ENCODE results near the gene PRR14L. TPM values are rescaled to one million over a fixed set of nuclear protein-coding genes. Genes with fewer than 3 reads are reported as not detected.
A peak's percentile ranks its signal among the peaks of the same experiment; 100 is the strongest.
"Not testable (repeated sequence)": the region's sequence is repeated elsewhere in the genome, so short reads cannot be mapped to it uniquely, and the experiment has no call there.

PRR14L gene
- 10 to 100 TPM; 14.6 to 21.6 (median 18.5) TPM for total RNA-seq

DNA sequence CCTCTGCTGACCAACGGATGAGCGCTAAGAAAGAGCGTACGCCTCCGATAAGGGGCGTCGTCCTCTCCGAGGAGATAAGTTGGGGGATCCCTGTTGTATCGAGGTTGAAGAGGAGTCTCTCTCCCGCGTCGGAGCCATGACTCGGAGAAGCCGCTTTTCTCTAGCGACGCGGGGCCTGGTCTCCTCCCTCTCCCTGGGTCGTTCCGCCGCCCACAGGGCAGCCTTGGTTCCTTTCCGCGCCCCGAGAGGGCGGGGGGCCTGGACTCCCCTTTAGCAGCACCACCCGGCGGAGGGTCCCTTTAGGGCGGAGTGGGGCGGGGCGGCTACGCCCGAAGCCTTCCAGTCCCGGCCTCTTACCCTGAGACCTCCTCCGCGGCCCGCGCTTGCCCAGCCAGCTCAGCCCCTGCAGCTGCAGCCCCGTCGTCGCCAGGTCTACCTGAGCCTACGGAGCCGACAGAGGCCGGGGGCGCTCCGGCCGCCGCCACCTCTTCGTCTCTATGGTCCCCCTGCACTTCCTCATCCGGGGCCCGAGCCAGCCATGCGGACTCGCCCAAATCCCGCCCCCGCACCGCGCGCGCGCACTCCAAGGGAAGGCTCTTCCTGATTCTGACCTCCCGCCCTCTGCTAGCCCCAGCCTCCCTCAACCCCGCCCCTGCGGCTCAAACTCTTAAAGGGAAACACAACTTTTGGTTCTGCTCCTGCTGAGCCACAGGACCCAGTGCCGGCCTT, at the start of gene PRR14L:
PRR14L (minus strand) TSS at position 497 of the 729 bp plus-strand sequence. CDS start 11,272 bp downstream, outside the sequence.
- TF ChIP-seq POLR2AphosphoS5 (IDR thresholded peaks at IDR 0.05) (peak; percentile 92 to 95), EP300 (IDR thresholded peaks at IDR 0.05) (no peak), POLR2A (IDR thresholded peaks at IDR 0.05; ENCODE audit: low read depth) (peak; percentile 60)
- TF ChIP-seq, protein P1, sequence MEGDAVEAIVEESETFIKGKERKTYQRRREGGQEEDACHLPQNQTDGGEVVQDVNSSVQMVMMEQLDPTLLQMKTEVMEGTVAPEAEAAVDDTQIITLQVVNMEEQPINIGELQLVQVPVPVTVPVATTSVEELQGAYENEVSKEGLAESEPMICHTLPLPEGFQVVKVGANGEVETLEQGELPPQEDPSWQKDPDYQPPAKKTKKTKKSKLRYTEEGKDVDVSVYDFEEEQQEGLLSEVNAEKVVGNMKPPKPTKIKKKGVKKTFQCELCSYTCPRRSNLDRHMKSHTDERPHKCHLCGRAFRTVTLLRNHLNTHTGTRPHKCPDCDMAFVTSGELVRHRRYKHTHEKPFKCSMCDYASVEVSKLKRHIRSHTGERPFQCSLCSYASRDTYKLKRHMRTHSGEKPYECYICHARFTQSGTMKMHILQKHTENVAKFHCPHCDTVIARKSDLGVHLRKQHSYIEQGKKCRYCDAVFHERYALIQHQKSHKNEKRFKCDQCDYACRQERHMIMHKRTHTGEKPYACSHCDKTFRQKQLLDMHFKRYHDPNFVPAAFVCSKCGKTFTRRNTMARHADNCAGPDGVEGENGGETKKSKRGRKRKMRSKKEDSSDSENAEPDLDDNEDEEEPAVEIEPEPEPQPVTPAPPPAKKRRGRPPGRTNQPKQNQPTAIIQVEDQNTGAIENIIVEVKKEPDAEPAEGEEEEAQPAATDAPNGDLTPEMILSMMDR (IDR thresholded peaks at IDR 0.05), result peak in 2 of 3 experiments; percentile 20 to 27
- intact Hi-C loops (cut with DNase I), result loop anchor here (5.0 to 10.0 kb wide), 3 partner anchors 67 to 195 kb away; partner anchors contain the start of gene YWHAH
- Histone ChIP-seq H3K27me3 (no peaks in the 10 kb centered on the region), H3K4me3 (peak within 1 kb of the TSS; percentile 90 to 100 (median 100)), H3K4me1 (peaks cover 42 to 58% (median 52%) of the 10 kb centered on the region in 4 donors), H3K9me3 (no peaks in the 10 kb centered on the region), H3K27ac (replicated peaks in 1 of 4) (peak within 1 kb of the TSS; percentile 86 to 91 (median 88)), H3K36me3 (peaks cover 0 to 13% (median 6%) of the 10 kb centered on the region in 4 donors)
- WGBS, result 0% methylated on average over 17 of the region's 62 CpGs
- peak; percentile 99 for DNase-seq (ENCODE audit: extremely low spot score)

DNA sequence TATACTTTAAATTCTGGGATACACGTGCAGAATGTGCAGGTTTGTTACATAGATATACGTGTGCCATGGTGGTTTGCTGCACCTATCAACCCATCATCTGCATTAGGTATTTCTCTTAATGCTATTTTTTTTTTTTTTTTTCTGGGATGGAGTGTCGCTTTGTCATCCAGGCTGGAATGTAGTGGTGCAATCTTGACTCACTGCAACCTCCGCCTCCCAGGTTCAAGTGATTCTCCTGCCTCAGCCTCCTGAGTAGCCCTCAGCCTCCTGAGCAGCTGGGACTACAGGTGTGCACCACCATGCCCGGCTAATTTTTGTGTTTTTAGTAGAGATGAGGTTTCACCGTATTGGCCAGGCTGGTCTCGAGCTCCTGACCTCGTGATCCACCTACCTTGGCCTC, 49.4 kb upstream of the PRR14L start:
- H3K4me3 ChIP-seq; DNase-seq (ENCODE audit: extremely low spot score); intact Hi-C loops (cut with DNase I); H3K4me1 ChIP-seq; H3K27ac ChIP-seq (replicated peaks in 1 of 4); H3K9me3 ChIP-seq; H3K27me3 ChIP-seq: not testable (repeated sequence)
- 83% methylated on average over 8 of the region's 8 CpGs for WGBS
- peaks cover 66 to 99% (median 92%) of the 10 kb centered on the region in 4 donors for H3K36me3 ChIP-seq

DNA sequence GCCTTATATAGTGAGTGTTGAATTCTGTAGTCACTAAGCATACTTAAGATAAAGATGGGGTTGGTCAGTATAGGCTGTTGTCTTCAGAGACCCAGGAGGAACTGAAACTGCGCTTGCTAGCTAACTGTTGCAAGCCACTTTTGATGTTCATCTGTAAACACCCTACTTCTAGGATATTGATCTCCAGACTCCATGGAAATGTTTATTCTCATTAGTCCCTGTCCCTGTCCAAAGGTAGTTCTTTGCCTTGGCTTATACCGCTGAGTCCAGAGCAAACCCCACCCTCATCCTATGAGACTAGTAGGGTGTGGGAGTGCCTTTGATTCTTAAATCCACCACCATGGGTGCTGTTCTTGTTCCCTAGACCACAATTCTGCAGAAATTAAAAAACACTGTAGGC, 40.3 kb upstream of the PRR14L start:
- H3K27me3 ChIP-seq, result no peaks in the 10 kb centered on the region
- WGBS, result 96% methylated on average over 2 of the region's 2 CpGs
- H3K4me1 ChIP-seq, result no peaks in the 10 kb centered on the region
- TF ChIP-seq EP300 (IDR thresholded peaks at IDR 0.05), result no peak
- TF ChIP-seq, protein P1 (IDR thresholded peaks at IDR 0.05), result no peak
- no peak for TF ChIP-seq POLR2A (IDR thresholded peaks at IDR 0.05; ENCODE audit: low read depth)
- TF ChIP-seq POLR2AphosphoS5 (IDR thresholded peaks at IDR 0.05), result no peak
- intact Hi-C loops (cut with DNase I), result no loop called here
- no peak overlapping the region for H3K4me3 ChIP-seq
- no peaks in the 10 kb centered on the region for H3K9me3 ChIP-seq
- no peak overlapping the region for H3K27ac ChIP-seq (replicated peaks in 1 of 4)
- peaks cover 12 to 72% (median 31%) of the 10 kb centered on the region in 4 donors for H3K36me3 ChIP-seq
- DNase-seq (ENCODE audit: extremely low spot score), result no peak

DNA sequence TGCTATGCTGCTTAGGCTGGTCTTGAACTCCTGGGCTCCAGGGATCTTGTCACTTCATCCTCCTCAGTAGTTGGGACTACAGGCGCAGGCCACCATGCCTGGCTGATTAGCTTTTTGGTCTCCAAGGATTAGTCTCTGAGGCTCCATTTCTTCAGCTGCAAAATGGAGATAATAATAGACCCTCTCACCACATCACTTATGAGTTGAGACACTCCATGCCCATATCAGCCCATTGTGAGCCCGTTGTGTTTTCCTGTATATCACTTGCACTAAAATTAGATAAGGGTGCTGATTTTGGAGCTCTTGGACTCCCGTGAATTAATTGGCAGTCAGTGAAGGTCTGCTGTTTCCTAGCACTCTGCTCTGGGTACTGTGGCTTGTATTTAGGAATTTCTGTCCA, 39.9 kb upstream of the PRR14L start:
- Histone ChIP-seq H3K9me3 (no peaks in the 10 kb centered on the region), H3K4me1 (no peaks in the 10 kb centered on the region), H3K27me3 (no peaks in the 10 kb centered on the region), H3K4me3 (no peak overlapping the region), H3K36me3 (peaks cover 15 to 73% (median 32%) of the 10 kb centered on the region in 4 donors), H3K27ac (replicated peaks in 1 of 4) (no peak overlapping the region)
- TF ChIP-seq POLR2AphosphoS5 (IDR thresholded peaks at IDR 0.05) (no peak), POLR2A (IDR thresholded peaks at IDR 0.05; ENCODE audit: low read depth) (no peak), EP300 (IDR thresholded peaks at IDR 0.05) (no peak)
- TF ChIP-seq, protein P1 (IDR thresholded peaks at IDR 0.05), result no peak
- intact Hi-C loops (cut with DNase I), result no loop called here
- 80% methylated on average over 3 of the region's 3 CpGs for WGBS
- DNase-seq (ENCODE audit: extremely low spot score), result no peak

DNA sequence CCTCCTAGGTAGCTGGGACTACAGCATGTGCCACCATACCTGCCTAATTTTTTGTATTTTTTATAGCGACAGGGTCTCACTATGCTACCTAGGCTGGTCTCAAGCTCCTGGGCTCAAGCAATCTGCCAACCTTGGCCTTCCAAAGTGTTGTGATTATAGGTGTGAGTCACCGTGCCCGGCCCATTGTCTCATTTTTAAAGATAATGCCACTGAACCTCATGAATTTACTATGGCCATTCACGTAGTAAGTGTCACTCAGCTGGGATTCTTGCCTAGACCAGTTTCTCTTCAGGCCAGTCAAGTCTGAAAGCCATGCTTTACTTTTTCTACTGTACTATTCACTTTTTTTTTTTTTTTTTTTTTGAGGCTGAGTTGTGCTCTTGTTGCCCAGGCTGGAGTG, 26.3 kb upstream of the PRR14L start:
- peaks cover 21 to 97% (median 79%) of the 10 kb centered on the region in 4 donors for H3K36me3 ChIP-seq
- no peak overlapping the region for H3K27ac ChIP-seq (replicated peaks in 1 of 4)
- intact Hi-C loops (cut with DNase I), result no loop called here
- no peaks in the 10 kb centered on the region for H3K27me3 ChIP-seq
- H3K4me1 ChIP-seq, result no peaks in the 10 kb centered on the region
- no peak overlapping the region for H3K4me3 ChIP-seq
- no peaks in the 10 kb centered on the region for H3K9me3 ChIP-seq
- no peak for TF ChIP-seq POLR2AphosphoS5 (IDR thresholded peaks at IDR 0.05)
- no peak for TF ChIP-seq EP300 (IDR thresholded peaks at IDR 0.05)
- no peak for TF ChIP-seq POLR2A (IDR thresholded peaks at IDR 0.05; ENCODE audit: low read depth)
- TF ChIP-seq, protein P1 (IDR thresholded peaks at IDR 0.05), result no peak
- DNase-seq (ENCODE audit: extremely low spot score), result no peak
- 91% methylated on average over 4 of the region's 4 CpGs for WGBS
